Subcutaneous abdominal adipose tissue (tissue), 5 donors: ENCODE measurements around the gene SEC24C.
"Not testable (repeated sequence)": the region's sequence is repeated elsewhere in the genome, so short reads cannot be mapped to it uniquely, and the experiment has no call there.

ENCODE experiments used
- H3K27ac ChIP-seq: one replicate; pipeline ENCODE4 v1.7.0; 2013; ENCODE audit warnings: low read depth, mild to moderate bottlenecking, inconsistent platforms, low read length, moderate library complexity
- H3K27me3 ChIP-seq, 5 donors: one replicate each; pipeline ENCODE4 v1.7.0; 2013; ENCODE audit warnings: low read length in 5 of 5, inconsistent platforms in 1 of 5; ENCODE audit not compliant: control insufficient read depth in 5 of 5, insufficient read depth in 4 of 5
- H3K36me3 ChIP-seq, 5 donors: one replicate each; pipeline ENCODE4 v1.7.0; 2013; ENCODE audit warnings: low read length in 5 of 5; ENCODE audit not compliant: control insufficient read depth in 5 of 5, insufficient read depth in 5 of 5
- H3K4me1 ChIP-seq, 5 donors: one replicate each; pipeline ENCODE4 v1.7.0; 2013; ENCODE audit warnings: low read length in 5 of 5, mild to moderate bottlenecking in 3 of 5, moderate library complexity in 1 of 5; ENCODE audit not compliant: control insufficient read depth in 5 of 5, insufficient read depth in 5 of 5
- H3K4me3 ChIP-seq, 5 donors: one replicate each; pipeline ENCODE4 v1.7.0; 2013; ENCODE audit warnings: low read length in 5 of 5, low read depth in 1 of 5
- H3K9ac ChIP-seq, 5 donors: one replicate each; pipeline ENCODE4 v1.7.0; 2013; ENCODE audit warnings: low read length in 5 of 5, mild to moderate bottlenecking in 4 of 5, moderate library complexity in 3 of 5
- H3K9me3 ChIP-seq, 5 donors: one replicate each; pipeline ENCODE4 v1.7.0; 2013; ENCODE audit warnings: low read length in 5 of 5; ENCODE audit not compliant: control insufficient read depth in 5 of 5
- donor health status: healthy.
- donor health status: healthy.
- donor health status: healthy.
- donor health status: healthy.
- donor health status: healthy.

SEC24C gene

DNA sequence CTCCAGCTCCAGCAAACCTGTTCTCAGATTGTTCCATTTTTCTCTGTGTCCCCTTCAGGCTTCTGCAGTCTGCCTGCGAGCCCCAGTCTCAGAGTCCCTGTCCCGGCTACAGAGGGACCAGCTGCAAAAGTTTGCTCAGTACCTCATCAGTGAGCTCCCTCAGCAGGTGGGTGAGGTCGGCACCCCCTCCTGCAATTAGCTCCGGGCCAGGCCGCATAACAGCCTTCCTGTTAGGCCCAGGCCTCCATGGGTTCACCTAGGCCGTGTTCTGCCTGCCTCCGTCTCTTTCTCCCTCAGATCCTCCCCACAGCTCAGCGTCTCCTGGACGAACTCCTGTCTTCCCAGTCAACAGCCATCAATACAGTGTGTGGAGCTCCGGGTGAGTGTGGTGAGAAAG, 45.5 kb downstream of the SEC24C start:
- H3K4me3 ChIP-seq: no peak overlapping the region
- no peaks in the 10 kb centered on the region for H3K9me3 ChIP-seq
- H3K4me1 ChIP-seq: peaks cover 9 to 33% (median 29%) of the 10 kb centered on the region in 5 donors
- H3K36me3 ChIP-seq: peaks cover 0 to 62% (median 61%) of the 10 kb centered on the region in 5 donors
- H3K27ac ChIP-seq: no peak overlapping the region
- no peak overlapping the region for H3K9ac ChIP-seq
- no peaks in the 10 kb centered on the region for H3K27me3 ChIP-seq

DNA sequence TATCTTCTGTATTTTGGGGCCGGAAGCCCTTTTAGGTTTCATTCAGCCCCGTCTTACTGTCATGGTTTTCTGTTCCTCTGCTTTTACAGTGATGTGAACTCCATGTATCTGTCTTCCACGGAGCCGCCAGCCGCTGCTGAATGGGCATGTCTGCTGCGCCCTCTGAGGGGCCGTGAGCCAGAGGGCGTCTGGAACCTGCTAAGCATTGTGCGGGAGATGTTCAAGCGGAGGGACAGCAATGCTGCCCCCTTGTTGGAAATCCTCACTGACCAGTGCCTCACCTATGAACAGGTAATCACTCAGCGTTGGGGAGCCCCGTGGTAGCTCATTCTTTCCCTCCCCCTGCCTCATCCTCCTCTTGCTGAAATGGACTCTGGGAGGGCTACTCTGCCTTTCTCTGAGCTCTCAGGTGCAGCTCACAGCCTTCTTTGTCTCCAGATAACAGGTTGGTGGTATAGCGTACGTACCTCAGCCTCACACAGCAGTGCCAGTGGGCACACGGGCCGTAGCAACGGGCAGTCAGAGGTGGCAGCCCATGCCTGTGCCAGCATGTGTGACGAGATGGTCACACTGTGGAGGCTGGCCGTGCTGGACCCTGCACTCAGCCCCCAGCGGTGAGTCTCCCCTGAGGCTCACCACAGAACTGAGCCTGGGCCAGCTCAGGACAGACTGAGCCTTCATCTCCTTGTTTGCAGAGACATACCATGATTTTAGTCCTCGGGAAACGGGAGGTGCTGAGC, 46.9 kb downstream of the SEC24C start:
- peaks cover 9 to 25% (median 24%) of the 10 kb centered on the region in 5 donors for H3K4me1 ChIP-seq
- H3K27ac ChIP-seq: no peak overlapping the region
- H3K9me3 ChIP-seq: no peaks in the 10 kb centered on the region
- H3K27me3 ChIP-seq: no peaks in the 10 kb centered on the region
- H3K36me3 ChIP-seq: peaks cover 4 to 76% (median 70%) of the 10 kb centered on the region in 5 donors
- no peak overlapping the region for H3K9ac ChIP-seq
- no peak overlapping the region for H3K4me3 ChIP-seq

DNA sequence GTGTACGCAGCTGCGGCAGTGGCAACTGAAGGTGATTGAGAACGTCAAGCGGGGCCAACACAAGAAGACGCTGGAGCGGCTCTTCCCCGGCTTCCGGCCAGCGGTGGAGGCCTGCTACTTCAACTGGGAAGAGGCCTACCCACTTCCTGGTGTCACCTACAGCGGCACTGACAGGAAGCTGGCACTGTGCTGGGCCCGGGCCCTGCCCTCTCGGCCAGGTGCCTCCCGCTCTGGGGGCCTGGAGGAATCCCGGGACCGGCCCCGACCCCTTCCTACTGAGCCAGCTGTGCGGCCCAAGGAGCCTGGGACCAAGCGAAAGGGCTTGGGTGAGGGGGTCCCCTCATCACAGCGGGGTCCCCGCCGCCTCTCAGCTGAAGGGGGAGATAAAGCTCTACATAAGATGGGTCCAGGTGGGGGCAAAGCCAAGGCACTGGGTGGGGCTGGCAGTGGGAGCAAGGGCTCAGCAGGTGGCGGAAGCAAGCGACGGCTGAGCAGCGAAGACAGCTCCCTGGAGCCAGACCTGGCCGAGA, 47.8 kb downstream of the SEC24C start:
- H3K4me1 ChIP-seq: peaks cover 5 to 16% (median 15%) of the 10 kb centered on the region in 5 donors
- no peaks in the 10 kb centered on the region for H3K9me3 ChIP-seq
- no peak overlapping the region for H3K27ac ChIP-seq
- no peak overlapping the region for H3K9ac ChIP-seq
- no peaks in the 10 kb centered on the region for H3K27me3 ChIP-seq
- H3K36me3 ChIP-seq: peaks cover 8 to 85% (median 78%) of the 10 kb centered on the region in 5 donors
- no peak overlapping the region for H3K4me3 ChIP-seq

DNA sequence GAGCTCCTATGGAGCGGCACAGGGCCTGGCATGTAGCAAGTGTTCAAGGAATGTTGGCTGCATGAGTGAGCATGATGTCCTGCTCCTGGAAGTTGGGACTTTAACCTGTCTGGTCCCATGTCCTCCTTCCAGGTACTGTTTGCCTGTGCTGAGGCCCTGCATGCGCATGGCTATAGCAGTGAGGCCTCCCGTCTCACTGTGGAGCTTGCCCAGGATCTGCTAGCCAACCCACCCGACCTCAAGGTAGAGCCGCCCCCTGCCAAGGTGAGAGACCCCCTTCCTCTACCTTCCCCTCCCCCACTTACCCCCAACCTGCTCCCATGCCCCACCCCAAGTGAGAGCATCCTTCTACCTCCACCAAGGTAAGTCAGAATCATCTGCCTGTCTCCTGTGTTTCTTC, 49.3 kb downstream of the SEC24C start:
- Histone ChIP-seq H3K27me3 (no peaks in the 10 kb centered on the region), H3K4me3 (no peak overlapping the region), H3K27ac (no peak overlapping the region), H3K36me3 (peaks cover 9 to 100% (median 93%) of the 10 kb centered on the region in 5 donors), H3K9ac (no peak overlapping the region), H3K4me1 (peaks cover 0 to 2% (median 2%) of the 10 kb centered on the region in 5 donors), H3K9me3 (no peaks in the 10 kb centered on the region)

DNA sequence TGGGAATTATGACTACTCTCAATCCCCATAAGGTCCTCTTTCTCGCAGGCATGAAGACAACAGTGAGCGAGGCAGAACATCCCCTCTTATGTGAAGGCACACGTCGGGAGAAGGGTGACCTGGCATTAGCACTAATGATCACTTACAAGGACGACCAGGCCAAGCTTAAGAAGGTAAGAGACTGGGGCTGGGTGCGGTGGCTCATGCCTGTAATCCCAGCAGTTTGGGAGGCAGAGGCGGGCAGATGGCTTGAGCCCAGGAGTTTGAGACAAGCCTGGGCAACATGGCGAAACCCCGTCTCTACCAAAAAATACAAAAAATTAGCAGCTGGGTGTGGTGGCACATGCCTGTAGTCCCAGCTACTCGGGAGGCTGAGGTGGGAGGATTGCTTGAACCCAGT, 51.3 kb downstream of the SEC24C start:
- H3K9me3 ChIP-seq, H3K4me3 ChIP-seq, H3K4me1 ChIP-seq, H3K27me3 ChIP-seq, H3K27ac ChIP-seq, H3K9ac ChIP-seq: not testable (repeated sequence)
- H3K36me3 ChIP-seq: peaks cover 12 to 98% (median 94%) of the 10 kb centered on the region in 5 donors

DNA sequence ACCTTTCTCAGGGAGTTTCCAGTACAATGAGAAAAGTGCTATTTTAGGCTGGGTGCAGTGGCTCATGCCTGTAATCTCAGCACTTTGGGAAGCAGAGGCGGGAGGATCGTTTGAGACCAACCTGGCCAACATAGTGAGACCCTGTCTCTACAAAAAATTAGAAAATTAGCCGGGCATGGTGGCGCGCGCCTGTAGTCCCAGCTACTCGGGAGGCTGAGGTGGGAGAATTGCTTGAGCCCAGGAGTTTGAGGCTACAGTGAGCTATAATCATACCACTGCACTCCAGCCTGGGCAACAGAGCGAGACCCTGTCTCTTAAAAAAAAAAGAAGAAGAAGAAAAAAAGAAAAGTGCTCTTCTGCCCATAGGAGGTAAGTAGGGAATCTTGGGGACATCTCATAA, 51.9 kb downstream of the SEC24C start:
- not testable (repeated sequence) for H3K27me3 ChIP-seq, H3K27ac ChIP-seq, H3K4me1 ChIP-seq, H3K9ac ChIP-seq, H3K9me3 ChIP-seq, H3K4me3 ChIP-seq
- H3K36me3 ChIP-seq: peaks cover 12 to 98% (median 94%) of the 10 kb centered on the region in 5 donors

DNA sequence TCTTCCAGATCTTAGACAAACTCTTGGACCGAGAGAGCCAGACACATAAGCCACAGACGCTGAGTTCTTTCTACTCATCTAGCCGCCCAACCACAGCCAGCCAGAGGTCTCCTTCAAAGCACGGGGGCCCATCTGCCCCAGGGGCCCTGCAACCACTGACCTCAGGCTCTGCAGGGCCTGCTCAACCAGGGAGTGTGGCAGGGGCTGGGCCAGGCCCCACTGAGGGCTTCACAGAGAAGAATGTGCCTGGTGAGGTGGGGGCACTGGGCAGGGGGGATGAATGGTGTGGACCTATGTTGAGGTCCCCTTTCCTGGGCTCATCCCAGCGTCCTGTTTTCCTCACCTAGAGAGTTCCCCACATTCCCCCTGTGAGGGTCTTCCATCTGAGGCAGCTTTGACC, 52.6 kb downstream of the SEC24C start:
- H3K4me3 ChIP-seq: no peak overlapping the region
- no peak overlapping the region for H3K9ac ChIP-seq
- H3K9me3 ChIP-seq: no peaks in the 10 kb centered on the region
- peaks cover 12 to 98% (median 94%) of the 10 kb centered on the region in 5 donors for H3K36me3 ChIP-seq
- no peaks in the 10 kb centered on the region for H3K27me3 ChIP-seq
- H3K27ac ChIP-seq: no peak overlapping the region
- no peaks in the 10 kb centered on the region for H3K4me1 ChIP-seq

DNA sequence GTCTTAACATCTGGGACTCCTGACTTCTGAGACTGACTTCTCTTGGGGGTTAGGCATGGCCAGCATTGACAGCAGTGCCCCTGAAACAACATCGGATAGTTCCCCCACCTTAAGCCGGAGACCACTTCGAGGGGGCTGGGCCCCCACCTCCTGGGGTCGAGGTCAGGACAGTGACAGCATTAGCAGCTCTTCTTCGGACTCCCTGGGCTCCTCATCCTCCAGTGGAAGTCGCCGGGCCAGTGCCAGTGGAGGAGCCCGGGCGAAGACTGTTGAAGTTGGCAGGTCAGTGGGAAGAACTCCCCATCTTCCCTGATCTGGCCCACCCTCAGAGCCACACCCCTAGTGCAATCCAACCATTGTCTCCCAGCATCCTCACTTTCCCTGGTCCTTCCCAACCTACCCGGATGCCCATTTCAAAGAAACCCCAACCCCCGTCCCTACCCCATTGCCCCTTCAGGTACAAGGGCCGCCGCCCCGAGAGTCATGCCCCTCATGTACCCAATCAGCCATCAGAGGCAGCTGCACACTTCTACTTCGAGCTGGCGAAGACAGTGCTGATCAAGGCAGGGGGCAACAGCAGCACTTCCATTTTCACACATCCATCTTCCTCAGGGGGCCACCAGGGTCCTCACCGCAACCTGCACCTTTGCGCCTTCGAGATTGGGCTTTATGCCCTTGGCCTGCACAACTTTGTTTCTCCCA, 53.3 kb downstream of the SEC24C start:
- Histone ChIP-seq H3K9me3 (no peaks in the 10 kb centered on the region), H3K27ac (no peak overlapping the region), H3K27me3 (no peaks in the 10 kb centered on the region), H3K4me1 (no peaks in the 10 kb centered on the region), H3K36me3 (peaks cover 12 to 98% (median 94%) of the 10 kb centered on the region in 5 donors), H3K4me3 (no peak overlapping the region), H3K9ac (no peak overlapping the region)

DNA sequence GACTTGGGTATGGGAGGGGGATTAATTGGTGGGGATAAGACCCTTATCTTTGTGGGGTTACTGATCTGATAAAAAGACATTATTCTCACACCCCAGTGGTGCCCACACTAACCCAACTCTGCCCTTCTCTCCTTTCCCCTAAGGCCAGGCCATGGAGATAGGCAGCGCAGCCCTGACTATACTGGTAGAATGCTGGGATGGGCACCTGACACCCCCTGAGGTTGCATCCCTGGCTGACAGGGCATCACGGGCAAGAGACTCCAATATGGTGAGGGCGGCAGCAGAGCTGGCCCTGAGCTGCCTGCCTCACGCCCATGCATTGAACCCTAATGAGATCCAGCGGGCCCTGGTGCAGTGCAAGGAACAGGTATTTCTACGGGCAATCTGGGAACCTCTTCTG, 53.9 kb downstream of the SEC24C start:
- H3K36me3 ChIP-seq: peaks cover 12 to 98% (median 94%) of the 10 kb centered on the region in 5 donors
- H3K4me3 ChIP-seq: no peak overlapping the region
- no peaks in the 10 kb centered on the region for H3K4me1 ChIP-seq
- no peaks in the 10 kb centered on the region for H3K9me3 ChIP-seq
- H3K27me3 ChIP-seq: no peaks in the 10 kb centered on the region
- H3K27ac ChIP-seq: no peak overlapping the region
- H3K9ac ChIP-seq: no peak overlapping the region

DNA sequence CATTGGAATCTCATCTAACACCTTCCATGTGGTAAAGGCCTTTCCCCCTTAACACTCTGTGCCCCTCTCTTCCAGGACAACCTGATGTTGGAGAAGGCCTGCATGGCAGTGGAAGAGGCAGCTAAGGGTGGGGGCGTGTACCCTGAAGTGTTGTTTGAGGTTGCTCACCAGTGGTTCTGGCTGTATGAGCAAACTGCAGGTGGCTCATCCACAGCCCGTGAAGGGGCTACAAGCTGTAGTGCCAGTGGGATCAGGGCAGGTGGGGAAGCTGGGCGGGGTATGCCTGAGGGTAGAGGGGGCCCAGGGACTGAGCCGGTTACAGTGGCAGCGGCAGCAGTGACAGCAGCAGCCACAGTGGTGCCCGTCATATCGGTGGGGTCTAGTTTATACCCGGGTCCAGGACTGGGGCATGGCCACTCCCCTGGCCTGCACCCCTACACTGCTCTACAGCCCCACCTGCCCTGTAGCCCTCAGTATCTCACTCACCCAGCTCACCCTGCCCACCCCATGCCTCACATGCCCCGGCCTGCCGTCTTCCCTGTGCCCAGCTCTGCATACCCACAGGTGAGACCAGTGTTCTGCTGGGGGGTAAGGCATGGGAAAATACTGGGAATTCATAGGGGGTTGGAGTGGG, 54.9 kb downstream of the SEC24C start:
- Histone ChIP-seq H3K27me3 (no peaks in the 10 kb centered on the region), H3K4me3 (no peak overlapping the region), H3K36me3 (peaks cover 12 to 98% (median 95%) of the 10 kb centered on the region in 5 donors), H3K9me3 (no peaks in the 10 kb centered on the region), H3K9ac (no peak overlapping the region), H3K27ac (no peak overlapping the region), H3K4me1 (peaks cover 0 to 5% (median 0%) of the 10 kb centered on the region in 5 donors)
